Epithelial cell of proximal tubule (primary cell): ENCODE results near the gene RFX7. TPM values are rescaled to one million over a fixed set of nuclear protein-coding genes. Genes with fewer than 3 reads are reported as not detected.

Experiments
- DNase-seq: peaks from one replicate; pipeline ENCODE4 v3.0.0-alpha.2; 2011; ENCODE audit warnings: low read depth
- H3K4me3 ChIP-seq: 2 replicates; pipeline ENCODE4 v1.5.1; 2011; ENCODE audit warnings: low read depth, mild to moderate bottlenecking, low read length
- CTCF ChIP-seq: conservative IDR thresholded peaks from 2 replicates; pipeline ENCODE4 v1.5.1; 2012; ENCODE audit warnings: low read depth, mild to moderate bottlenecking, low read length
- total RNA-seq: library from RNA; depleted of rRNA; stranded (reverse); fragments of >200 nt; gene quantifications from 2 replicates; pipeline ENCODE4 v1.2.3, GENCODE V29; 2015

The RFX7 gene
- total RNA-seq, 1 donor from 2014 or later = 4.8 TPM

- no peak overlapping the region for H3K4me3 ChIP-seq
- no peak for TF ChIP-seq CTCF
- DNase-seq = no peak
These were observed 201.6 kb downstream of the RFX7 start for GRCh38 chr15:56042031-56042430.

GRCh38 chr15:56040081-56041035 lies 203.3 kb downstream of the RFX7 start:
- peak; percentile 97 for DNase-seq
- no peak overlapping the region for H3K4me3 ChIP-seq
- TF ChIP-seq CTCF = no peak

- no peak for TF ChIP-seq CTCF
- no peak for DNase-seq
- H3K4me3 ChIP-seq = no peak overlapping the region
These were observed 205.0 kb downstream of the RFX7 start for GRCh38 chr15:56038707-56039106.

- TF ChIP-seq CTCF = no peak
- DNase-seq = no peak
- H3K4me3 ChIP-seq = no peak overlapping the region
These were observed 205.7 kb downstream of the RFX7 start for GRCh38 chr15:56038015-56038414.

Other genes with a start within 250 kb of the RFX7 start
- gene TEX9, start 121.5 kb upstream of the RFX7 start, total RNA-seq = 3.3 and 4.7 TPM in 2 replicates
- 3.1 and 4.8 TPM in 2 replicates for gene MNS1, start 221.3 kb upstream of the RFX7 start, total RNA-seq